Measurements from ENCODE around the gene ATP5IF1. TPM values are rescaled to one million over a fixed set of nuclear protein-coding genes. Genes with fewer than 3 reads are reported as not detected.

Gene ATP5IF1
- total RNA-seq = 128 and 132 TPM in 2 replicates

GRCh38 chr1:28235755-28236655 is at the start of gene ATP5IF1:
Gene ATP5IF1, plus strand, starts transcription at chr1:28236124. Its CDS starts 60 bp downstream, at chr1:28236184.
- DNase-seq (ENCODE audit: low spot score) = peak; percentile 94
- Mint-ChIP-seq H3K4me3 (no peak within 1 kb of the TSS), H3K9me3 (no peaks in the 10 kb centered on the region), H3K4me1 (ENCODE audit: low read depth) (peaks cover 11% of the 10 kb centered on the region), H3K27me3 (ENCODE audit: insufficient read depth) (no peaks in the 10 kb centered on the region), H3K27ac (no peak within 1 kb of the TSS), H3K36me3 (ENCODE audit: low read depth) (peaks cover 7% of the 10 kb centered on the region)
- intact Hi-C loops (cut with micrococcal nuclease) = loop anchor here (1.0 kb wide), 5 partner anchors 10 to 148 kb away; partner anchors contain the start of genes EYA3 and SESN2

DNA sequence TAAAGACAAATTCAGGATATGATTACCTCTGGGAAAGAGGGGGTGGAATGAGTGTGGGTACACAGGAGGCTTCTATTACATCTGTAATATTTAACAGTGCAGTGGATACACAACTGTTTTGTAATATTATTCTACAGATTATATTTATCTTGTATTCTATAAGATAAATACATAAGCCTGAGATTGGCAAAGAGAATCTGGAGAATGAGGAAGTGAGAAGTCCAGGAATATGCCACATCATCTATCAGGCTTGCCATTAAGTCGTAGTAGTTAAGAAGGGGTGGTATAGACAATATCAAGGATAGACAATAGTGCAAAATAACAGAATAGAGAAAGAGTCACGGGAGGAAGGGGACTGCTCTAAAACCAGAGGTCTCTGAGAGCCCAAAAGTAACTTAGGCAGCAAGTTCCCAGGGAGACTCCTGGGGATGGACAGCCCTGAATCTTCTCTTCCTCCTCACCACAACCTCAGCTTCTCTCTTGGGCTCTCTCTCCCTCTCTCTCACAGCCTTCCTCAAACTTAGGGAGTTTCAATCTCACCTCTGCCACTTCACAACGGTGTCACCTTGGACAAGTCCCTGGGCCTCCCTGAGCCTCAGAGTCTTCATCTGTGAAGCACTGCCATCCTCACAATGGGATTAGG is 45.5 kb upstream of the ATP5IF1 start:
- Mint-ChIP-seq H3K36me3 (ENCODE audit: low read depth) (peaks cover 6% of the 10 kb centered on the region), H3K27me3 (ENCODE audit: insufficient read depth) (peaks cover 18% of the 10 kb centered on the region), H3K9me3 (no peaks in the 10 kb centered on the region), H3K4me1 (ENCODE audit: low read depth) (no peaks in the 10 kb centered on the region), H3K27ac (no peak overlapping the region), H3K4me3 (no peak overlapping the region)
- intact Hi-C loops (cut with micrococcal nuclease) = no loop called here
- no peak for DNase-seq (ENCODE audit: low spot score)

DNA sequence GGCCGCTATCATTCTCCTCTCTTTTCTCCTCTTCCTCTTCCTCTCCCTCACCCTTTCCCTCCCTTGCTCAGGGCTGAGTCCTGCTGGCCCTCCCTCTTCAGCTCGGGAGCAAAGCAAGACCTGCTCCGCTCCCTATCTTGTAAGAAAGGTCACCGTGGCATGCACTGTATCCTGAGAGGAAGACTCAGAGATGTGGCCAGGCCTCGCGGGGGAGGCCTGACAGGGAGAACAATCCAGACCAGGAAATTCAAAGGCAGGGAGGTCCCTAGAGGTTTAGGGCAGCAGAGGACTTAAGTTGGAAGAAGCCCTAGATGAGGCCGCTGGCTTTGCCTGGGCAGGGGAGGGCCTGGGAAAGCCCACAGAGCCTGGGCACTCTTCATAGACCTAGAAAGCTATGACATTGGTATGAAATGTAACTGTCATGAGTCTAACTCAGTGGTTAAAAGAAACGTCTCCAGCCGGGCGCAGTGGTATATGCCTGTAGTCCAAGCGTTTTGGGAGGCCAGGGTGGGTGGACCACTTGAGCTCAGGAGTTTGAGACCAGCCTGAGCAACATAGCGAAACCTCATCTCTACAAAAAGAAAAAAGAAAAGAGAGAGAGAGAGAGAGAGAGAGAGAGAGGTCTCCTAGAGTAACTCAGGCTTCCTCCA is 44.8 kb upstream of the ATP5IF1 start:
- Mint-ChIP-seq H3K27me3 (ENCODE audit: insufficient read depth) (peaks cover 18% of the 10 kb centered on the region), H3K9me3 (no peaks in the 10 kb centered on the region), H3K4me3 (no peak overlapping the region), H3K4me1 (ENCODE audit: low read depth) (no peaks in the 10 kb centered on the region), H3K27ac (no peak overlapping the region), H3K36me3 (ENCODE audit: low read depth) (peaks cover 6% of the 10 kb centered on the region)
- no peak for DNase-seq (ENCODE audit: low spot score)
- intact Hi-C loops (cut with micrococcal nuclease) = no loop called here

DNA sequence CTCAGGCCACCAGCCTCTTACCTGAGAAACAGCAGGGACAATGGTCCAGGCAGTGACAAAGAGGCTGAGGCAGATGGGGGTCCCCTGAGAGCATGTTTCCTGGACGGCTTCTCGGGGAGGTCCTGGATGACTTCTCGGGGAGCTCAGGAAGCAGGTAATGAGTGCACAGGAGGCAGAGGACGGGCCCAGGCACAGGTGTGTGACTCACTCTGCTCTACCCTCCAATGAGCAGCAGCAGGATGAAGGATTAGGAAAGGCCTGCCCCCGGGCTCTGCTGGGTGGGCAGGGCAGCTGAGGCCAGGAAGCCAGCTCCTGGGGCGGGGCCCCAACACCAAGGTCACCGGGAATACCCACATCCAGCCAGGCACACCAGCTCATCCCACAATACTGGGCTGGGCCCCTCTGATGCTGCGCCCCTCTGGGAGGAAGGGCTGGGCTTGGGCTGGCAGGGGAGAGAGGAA is 42.2 kb upstream of the ATP5IF1 start:
- H3K36me3 Mint-ChIP-seq (ENCODE audit: low read depth) = peaks cover 23% of the 10 kb centered on the region
- intact Hi-C loops (cut with micrococcal nuclease) = no loop called here
- H3K27me3 Mint-ChIP-seq (ENCODE audit: insufficient read depth) = peaks cover 12% of the 10 kb centered on the region
- H3K4me1 Mint-ChIP-seq (ENCODE audit: low read depth) = peaks cover 21% of the 10 kb centered on the region
- no peaks in the 10 kb centered on the region for H3K9me3 Mint-ChIP-seq
- H3K4me3 Mint-ChIP-seq = no peak overlapping the region
- H3K27ac Mint-ChIP-seq = no peak overlapping the region
- DNase-seq (ENCODE audit: low spot score) = no peak

- Mint-ChIP-seq H3K4me3 (no peak overlapping the region), H3K36me3 (ENCODE audit: low read depth) (peaks cover 30% of the 10 kb centered on the region), H3K4me1 (ENCODE audit: low read depth) (peaks cover 28% of the 10 kb centered on the region), H3K27ac (no peak overlapping the region), H3K9me3 (peaks cover 4% of the 10 kb centered on the region), H3K27me3 (ENCODE audit: insufficient read depth) (peaks cover 9% of the 10 kb centered on the region)
- intact Hi-C loops (cut with micrococcal nuclease) = no loop called here
- no peak for DNase-seq (ENCODE audit: low spot score)
Measured at GRCh38 chr1:28194326-28195035, 41.4 kb upstream of the ATP5IF1 start.

DNA sequence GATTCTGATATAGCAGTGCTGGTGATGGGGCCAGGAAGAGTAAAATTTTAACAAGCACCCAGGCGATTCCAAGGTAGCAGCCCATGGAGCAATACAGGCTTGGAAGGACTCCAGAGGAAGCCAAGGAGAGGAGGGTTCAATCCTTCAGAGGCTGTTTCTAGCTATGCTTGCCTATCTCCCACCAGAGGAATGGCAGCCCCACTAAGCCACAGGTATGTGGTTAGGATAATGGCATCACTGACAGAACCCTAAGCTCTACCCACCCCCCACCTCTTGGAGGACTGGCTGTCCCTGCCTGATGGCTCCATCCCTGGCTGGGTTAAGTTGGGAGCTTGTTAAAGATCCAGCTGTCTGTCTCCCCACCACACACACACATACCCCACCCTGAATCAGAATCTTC is 40.1 kb upstream of the ATP5IF1 start:
- H3K4me3 Mint-ChIP-seq = no peak overlapping the region
- DNase-seq (ENCODE audit: low spot score) = no peak
- intact Hi-C loops (cut with micrococcal nuclease) = no loop called here
- peaks cover 6% of the 10 kb centered on the region for H3K27me3 Mint-ChIP-seq (ENCODE audit: insufficient read depth)
- H3K27ac Mint-ChIP-seq = no peak overlapping the region
- H3K9me3 Mint-ChIP-seq = peaks cover 4% of the 10 kb centered on the region
- peaks cover 40% of the 10 kb centered on the region for H3K4me1 Mint-ChIP-seq (ENCODE audit: low read depth)
- peaks cover 41% of the 10 kb centered on the region for H3K36me3 Mint-ChIP-seq (ENCODE audit: low read depth)

DNA sequence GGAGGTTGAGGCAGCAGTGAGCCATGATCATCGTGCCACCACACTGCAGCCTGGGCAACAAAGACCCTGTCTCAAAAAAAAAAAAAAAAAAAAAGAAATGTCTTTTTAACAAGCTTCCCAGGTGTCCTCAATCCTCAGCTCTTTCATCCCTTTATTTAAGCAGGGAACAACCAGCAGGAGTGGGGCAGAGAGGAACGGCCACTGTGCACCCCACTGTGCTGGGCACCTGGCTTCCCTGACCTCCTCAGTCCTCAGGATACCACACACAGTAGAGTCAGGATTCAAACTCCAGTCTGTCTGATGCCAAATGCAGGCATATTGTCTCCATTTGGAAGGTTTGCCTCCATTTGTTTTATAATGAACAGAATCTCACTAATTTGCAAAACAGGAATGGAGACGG is 39.6 kb upstream of the ATP5IF1 start:
- peak overlapping the region; percentile 44 for H3K4me3 Mint-ChIP-seq
- H3K27me3 Mint-ChIP-seq (ENCODE audit: insufficient read depth) = peaks cover under 1% of the 10 kb centered on the region
- DNase-seq (ENCODE audit: low spot score) = no peak
- peaks cover 46% of the 10 kb centered on the region for H3K4me1 Mint-ChIP-seq (ENCODE audit: low read depth)
- peaks cover 4% of the 10 kb centered on the region for H3K9me3 Mint-ChIP-seq
- peaks cover 47% of the 10 kb centered on the region for H3K36me3 Mint-ChIP-seq (ENCODE audit: low read depth)
- H3K27ac Mint-ChIP-seq = no peak overlapping the region
- intact Hi-C loops (cut with micrococcal nuclease) = no loop called here

- H3K4me1 Mint-ChIP-seq (ENCODE audit: low read depth) = peaks cover 47% of the 10 kb centered on the region
- H3K4me3 Mint-ChIP-seq = peak overlapping the region; percentile 51
- intact Hi-C loops (cut with micrococcal nuclease) = no loop called here
- no peak for DNase-seq (ENCODE audit: low spot score)
- H3K36me3 Mint-ChIP-seq (ENCODE audit: low read depth) = peaks cover 50% of the 10 kb centered on the region
- no peaks in the 10 kb centered on the region for H3K27me3 Mint-ChIP-seq (ENCODE audit: insufficient read depth)
- H3K27ac Mint-ChIP-seq = peak overlapping the region; percentile 59
- peaks cover 4% of the 10 kb centered on the region for H3K9me3 Mint-ChIP-seq
Measured at GRCh38 chr1:28197682-28198415, 38.1 kb upstream of the ATP5IF1 start.

DNA sequence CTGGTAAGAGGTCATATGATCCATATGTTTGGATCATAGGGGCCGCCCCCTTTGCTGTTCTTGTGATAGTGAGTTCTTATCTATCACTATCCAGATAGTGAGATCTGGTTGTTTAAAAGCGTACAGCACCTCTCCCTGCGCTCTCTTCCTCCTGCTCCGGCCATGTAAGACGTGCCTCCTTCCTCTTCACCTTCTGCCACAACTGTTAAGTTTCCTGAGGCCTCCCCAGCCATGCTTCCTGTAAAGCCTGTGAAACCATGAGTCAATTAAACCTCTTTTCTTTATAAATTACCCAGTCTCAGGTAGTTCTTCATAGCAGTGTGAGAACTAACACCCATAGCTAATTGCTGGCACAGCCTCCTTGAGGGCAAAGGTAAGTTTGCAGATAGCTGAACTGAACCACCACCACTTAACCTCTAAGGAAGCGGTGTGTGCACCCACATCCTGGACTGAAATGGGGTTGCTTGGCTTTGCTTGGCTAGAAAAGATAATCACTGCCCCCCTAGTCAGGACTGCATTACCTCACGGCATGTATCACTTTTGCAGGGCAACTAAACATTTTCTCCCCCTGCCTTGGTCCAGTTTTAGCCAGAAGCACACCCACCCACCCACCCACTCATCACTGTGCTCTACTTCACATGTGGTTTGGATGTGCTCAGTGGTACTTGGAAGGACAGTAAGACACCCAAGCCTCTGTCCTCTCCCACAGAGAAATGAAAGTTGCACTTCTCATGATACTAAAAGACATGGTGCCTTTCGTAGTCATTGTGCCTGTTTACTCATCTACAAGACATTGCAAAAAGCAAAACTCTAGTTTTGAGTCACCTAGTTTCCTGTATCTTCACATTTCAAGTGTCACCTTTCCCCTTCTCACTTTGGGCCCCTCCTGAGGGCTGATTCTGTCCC is 36.3 kb upstream of the ATP5IF1 start:
- Mint-ChIP-seq H3K4me3 (peak overlapping the region; percentile 78), H3K27me3 (ENCODE audit: insufficient read depth) (no peaks in the 10 kb centered on the region), H3K27ac (peak overlapping the region; percentile 93), H3K36me3 (ENCODE audit: low read depth) (peaks cover 59% of the 10 kb centered on the region), H3K9me3 (peaks cover 4% of the 10 kb centered on the region), H3K4me1 (ENCODE audit: low read depth) (peaks cover 53% of the 10 kb centered on the region)
- peak; percentile 79 for DNase-seq (ENCODE audit: low spot score)
- intact Hi-C loops (cut with micrococcal nuclease) = loop anchor here (1.0 to 2.0 kb wide), 8 partner anchors 30 to 309 kb away; partner anchors contain the start of genes ATP5IF1 and EYA3

DNA sequence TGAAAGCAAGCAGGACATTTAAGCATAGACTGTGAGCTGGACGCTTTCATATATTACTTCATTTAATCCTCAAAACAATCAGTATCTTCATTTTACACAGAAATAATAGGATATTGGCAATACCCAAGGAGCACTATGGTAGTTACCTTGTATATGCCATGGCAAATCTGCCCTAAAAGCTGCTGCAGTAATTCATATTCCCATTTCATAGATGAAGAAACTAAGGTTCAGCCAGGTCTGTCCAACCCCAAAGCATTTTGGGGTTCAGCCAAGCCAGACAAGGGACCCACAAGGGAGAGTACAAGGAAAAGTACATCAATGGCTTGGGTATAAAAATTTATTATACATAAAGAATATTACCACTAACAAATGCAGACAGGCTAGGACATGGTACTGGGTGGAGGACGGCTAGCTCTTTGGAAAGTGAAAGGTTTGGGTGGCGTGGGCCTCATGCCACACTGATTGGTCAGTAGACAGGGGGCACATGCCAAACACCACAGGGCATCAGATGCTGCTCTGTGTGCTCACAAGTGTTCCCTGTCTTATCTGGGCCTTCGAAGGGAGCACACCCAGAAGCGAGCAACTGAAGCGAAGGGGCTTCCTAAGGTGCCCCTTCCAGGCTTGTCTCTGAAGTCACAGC is 35.6 kb upstream of the ATP5IF1 start:
- intact Hi-C loops (cut with micrococcal nuclease) = loop anchor here (1.0 to 2.0 kb wide), 5 partner anchors 36 to 310 kb away; partner anchors contain the start of genes ATP5IF1 and EYA3
- Mint-ChIP-seq H3K36me3 (ENCODE audit: low read depth) (peaks cover 64% of the 10 kb centered on the region), H3K27ac (peak overlapping the region; percentile 88), H3K4me1 (ENCODE audit: low read depth) (peaks cover 53% of the 10 kb centered on the region), H3K4me3 (peak overlapping the region; percentile 56), H3K27me3 (ENCODE audit: insufficient read depth) (no peaks in the 10 kb centered on the region), H3K9me3 (peaks cover 4% of the 10 kb centered on the region)
- no peak for DNase-seq (ENCODE audit: low spot score)

DNA sequence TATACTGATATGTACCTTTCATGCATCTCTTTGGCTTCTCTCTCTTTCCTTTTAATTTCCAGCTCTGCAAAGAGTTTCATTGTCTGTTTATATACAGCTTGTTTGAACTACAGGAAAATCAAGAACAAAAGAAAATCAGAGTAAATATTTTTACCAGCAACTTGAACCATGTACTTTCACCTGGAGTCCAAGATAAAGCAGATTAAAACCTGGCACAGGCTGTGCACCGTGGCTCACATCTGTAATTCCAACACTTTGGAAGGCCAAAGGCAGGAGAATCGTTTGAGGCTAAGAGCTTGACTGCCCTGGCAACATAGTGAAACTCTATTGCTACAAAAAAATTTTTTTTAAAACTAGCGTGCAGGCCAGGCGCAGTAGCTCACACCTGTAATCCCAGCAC is 30.7 kb upstream of the ATP5IF1 start:
- H3K27ac Mint-ChIP-seq = no peak overlapping the region
- H3K9me3 Mint-ChIP-seq = no peaks in the 10 kb centered on the region
- peaks cover 37% of the 10 kb centered on the region for H3K4me1 Mint-ChIP-seq (ENCODE audit: low read depth)
- peaks cover 47% of the 10 kb centered on the region for H3K36me3 Mint-ChIP-seq (ENCODE audit: low read depth)
- no peaks in the 10 kb centered on the region for H3K27me3 Mint-ChIP-seq (ENCODE audit: insufficient read depth)
- DNase-seq (ENCODE audit: low spot score) = no peak
- intact Hi-C loops (cut with micrococcal nuclease) = loop anchor here (5.0 kb wide), 2 partner anchors 213 to 263 kb away; no protein-coding TSS in a partner anchor
- no peak overlapping the region for H3K4me3 Mint-ChIP-seq

All from activated T-helper 1 cell treated with anti-CD3 and anti-CD28 coated beads, Interleukin-12 subunit alpha, Interleukin-12 subunit beta, Interleukin-2, Interleukin-4 antibody, amounts not matched to agents 30 ng/mL and 10 ng/mL and 1 ng/mL, durations not matched to agents 14 hours and 24 hours and 36 hours (primary cell).